Ectodermal cell (in vitro differentiated cells): ENCODE data around the gene C10orf90.

Experiments used
- H3K27ac ChIP-seq: 2 replicates; pipeline ENCODE4 v1.7.0; 2013; ENCODE audit warnings: mild to moderate bottlenecking, low read depth, low read length; ENCODE audit not compliant: insufficient read depth, poor library complexity, severe bottlenecking
- H3K27me3 ChIP-seq: 2 replicates; pipeline ENCODE4 v1.7.0; 2013; ENCODE audit warnings: mild to moderate bottlenecking, low read length; ENCODE audit not compliant: insufficient read depth, control insufficient read depth, poor library complexity, severe bottlenecking
- H3K36me3 ChIP-seq: one replicate; pipeline ENCODE4 v1.7.0; 2013; ENCODE audit warnings: low read length; ENCODE audit not compliant: control insufficient read depth, insufficient read depth
- H3K4me1 ChIP-seq: one replicate; pipeline ENCODE4 v1.7.0; 2013; ENCODE audit warnings: low read length; ENCODE audit not compliant: control insufficient read depth, insufficient read depth
- H3K4me3 ChIP-seq: 2 replicates; pipeline ENCODE4 v1.7.0; 2013; ENCODE audit warnings: low read depth, low read length, control low read depth; ENCODE audit not compliant: insufficient read depth
- H3K9me3 ChIP-seq: 2 replicates; pipeline ENCODE4 v1.7.0; 2013; ENCODE audit warnings: mild to moderate bottlenecking, low read length, moderate library complexity; ENCODE audit not compliant: control insufficient read depth
- WGBS, 2 experiments: methylation state at CpG; one replicate each; pipeline ENCODE4 v1.1.7; 2013; ENCODE audit warnings: missing lambda C conversion rate in 2 of 2; 5-methylcytosine and 5-hydroxymethylcytosine counted together

Gene C10orf90

DNA sequence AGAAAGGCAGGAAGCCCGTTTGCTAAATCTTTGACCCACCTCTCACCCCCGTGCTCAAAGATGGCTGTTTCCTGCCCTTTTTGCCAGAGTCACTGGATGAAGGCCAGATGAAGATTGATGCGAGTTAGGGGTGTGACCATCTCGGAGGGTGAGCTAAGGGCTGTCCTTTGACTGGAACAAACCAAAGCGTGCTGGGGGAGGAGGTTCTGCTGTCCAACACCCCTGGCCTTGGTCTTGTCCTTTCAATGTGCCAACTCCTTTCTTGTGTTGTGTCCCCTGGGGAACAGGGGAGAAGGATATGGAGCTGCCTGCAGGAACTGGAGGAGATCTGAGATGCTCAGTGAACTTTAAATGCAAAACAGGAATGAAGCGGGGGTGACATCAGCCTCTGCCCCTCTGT lies 191.9 kb downstream of the C10orf90 start:
- peaks cover 4% of the 10 kb centered on the region for H3K4me1 ChIP-seq
- 86 to 88% methylated on average over 6 of the region's 6 CpGs for WGBS, 2 experiments
- no peaks in the 10 kb centered on the region for H3K27me3 ChIP-seq
- no peak overlapping the region for H3K4me3 ChIP-seq
- no peaks in the 10 kb centered on the region for H3K9me3 ChIP-seq
- no peak overlapping the region for H3K27ac ChIP-seq
- H3K36me3 ChIP-seq = no peaks in the 10 kb centered on the region

DNA sequence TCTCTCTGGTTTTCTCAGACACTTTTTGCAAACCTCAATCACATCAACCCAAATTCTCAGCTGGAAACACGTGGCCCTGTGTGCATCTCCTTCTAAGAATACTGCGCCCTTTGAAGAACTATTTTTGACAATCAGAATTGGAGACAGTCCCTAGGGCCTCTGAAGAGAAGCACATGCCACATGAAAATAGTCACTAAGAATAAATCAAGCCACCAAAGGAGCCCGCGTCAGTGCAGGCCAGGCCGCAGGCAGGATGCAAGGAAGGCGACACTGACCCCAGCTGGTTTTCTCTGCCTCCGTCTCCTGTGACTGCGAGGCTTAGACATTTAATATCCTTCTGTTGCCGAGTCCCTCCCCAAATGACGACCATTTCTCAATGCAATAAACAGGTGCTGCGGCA lies 194.2 kb downstream of the C10orf90 start:
- no peak overlapping the region for H3K4me3 ChIP-seq
- peaks cover 4% of the 10 kb centered on the region for H3K4me1 ChIP-seq
- H3K36me3 ChIP-seq = no peaks in the 10 kb centered on the region
- H3K27me3 ChIP-seq = no peaks in the 10 kb centered on the region
- WGBS, 2 experiments = 81 to 84% methylated on average over 11 of the region's 11 CpGs
- H3K9me3 ChIP-seq = no peaks in the 10 kb centered on the region
- no peak overlapping the region for H3K27ac ChIP-seq

DNA sequence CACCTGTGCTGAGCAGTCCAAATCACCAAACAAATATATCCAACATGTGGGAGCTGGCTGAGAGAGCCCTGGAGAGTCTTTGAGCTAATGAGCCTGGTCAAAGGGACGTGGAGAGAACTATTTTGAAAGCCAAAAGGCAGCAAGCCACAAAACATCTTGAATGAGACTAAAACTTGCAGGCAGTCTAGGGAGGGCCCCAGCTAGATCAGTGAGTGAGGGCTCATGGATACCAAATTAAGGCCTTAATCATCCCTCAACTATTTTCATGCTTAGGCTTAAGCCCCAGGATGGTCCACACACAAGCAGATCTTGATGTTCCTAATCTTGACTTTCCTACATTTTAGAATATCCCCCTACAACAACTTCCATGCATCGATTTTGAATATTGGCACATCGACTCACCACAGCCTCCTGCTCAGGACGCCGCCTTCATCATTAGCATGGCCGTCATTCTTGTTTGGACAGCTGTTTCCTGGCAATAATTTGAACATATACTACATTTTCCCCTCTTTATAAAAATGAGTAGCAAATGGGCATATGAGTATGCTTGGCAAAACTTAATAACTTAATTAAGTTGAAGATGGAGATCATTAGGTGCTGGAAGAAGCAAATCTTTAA lies 195.3 kb downstream of the C10orf90 start:
- WGBS, 2 experiments = 90 to 95% methylated on average over 6 of the region's 6 CpGs

DNA sequence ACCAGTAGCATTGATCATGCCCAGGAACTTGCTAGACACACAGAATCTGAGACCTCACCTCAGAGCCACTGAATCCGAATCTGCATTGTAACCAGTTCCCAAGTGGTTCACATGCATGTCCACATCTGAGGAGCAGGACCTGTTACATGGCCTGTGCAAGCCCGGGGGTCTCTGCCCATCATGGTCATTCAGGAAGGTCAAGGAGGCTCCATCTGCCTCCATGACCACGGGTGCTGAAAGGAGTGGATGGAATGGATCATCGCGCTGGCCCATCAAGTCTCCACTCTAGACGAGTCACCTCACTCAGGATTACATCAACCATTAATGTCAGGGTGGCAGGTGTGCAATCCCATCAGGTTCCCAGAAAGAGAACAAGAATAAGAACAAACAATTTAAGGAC lies 196.5 kb downstream of the C10orf90 start:
- Histone ChIP-seq H3K36me3 (no peaks in the 10 kb centered on the region), H3K9me3 (no peaks in the 10 kb centered on the region), H3K4me1 (peaks cover 4% of the 10 kb centered on the region), H3K27me3 (no peaks in the 10 kb centered on the region), H3K4me3 (no peak overlapping the region), H3K27ac (no peak overlapping the region)
- 93 to 96% methylated on average over 6 of the region's 6 CpGs for WGBS, 2 experiments

More for the DNA sequence above, 195.3 kb downstream of the C10orf90 start:
- no peaks in the 10 kb centered on the region for H3K9me3 ChIP-seq
- H3K36me3 ChIP-seq = no peaks in the 10 kb centered on the region
- H3K4me3 ChIP-seq = no peak overlapping the region
- H3K27ac ChIP-seq = no peak overlapping the region
- H3K27me3 ChIP-seq = no peaks in the 10 kb centered on the region
- H3K4me1 ChIP-seq = peaks cover 4% of the 10 kb centered on the region

GRCh38 chr10:126470991-126471390 lies 199.5 kb downstream of the C10orf90 start:
- 83 to 89% methylated on average over 8 of the region's 8 CpGs for WGBS, 2 experiments

DNA sequence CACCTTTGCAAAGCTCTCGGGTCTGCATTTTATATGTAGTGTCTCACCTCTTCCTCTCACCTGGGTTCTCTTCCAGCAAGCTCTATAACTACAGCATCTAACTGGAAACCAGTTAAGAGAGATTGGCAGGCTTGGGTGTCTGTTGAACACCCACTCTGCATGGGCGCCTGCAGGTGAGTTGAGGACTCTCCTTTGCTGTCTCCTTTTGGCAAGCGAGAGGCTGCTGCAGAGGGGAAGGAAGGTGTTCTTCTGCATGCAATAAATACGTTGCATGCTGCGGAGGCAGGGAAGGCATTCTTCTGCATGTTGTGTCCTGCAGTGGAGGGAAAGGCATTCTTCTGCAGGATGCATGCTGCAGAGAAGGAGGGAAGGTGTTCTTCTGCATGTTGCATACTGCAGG lies 200.8 kb downstream of the C10orf90 start:
- H3K4me3 ChIP-seq = no peak overlapping the region
- H3K27ac ChIP-seq = no peak overlapping the region
- H3K9me3 ChIP-seq = no peaks in the 10 kb centered on the region
- H3K27me3 ChIP-seq = no peaks in the 10 kb centered on the region
- 93% methylated on average over 5 of the region's 5 CpGs for WGBS, 2 experiments
- no peaks in the 10 kb centered on the region for H3K36me3 ChIP-seq
- H3K4me1 ChIP-seq = no peaks in the 10 kb centered on the region

More at GRCh38 chr10:126470991-126471390, 199.5 kb downstream of the C10orf90 start:
- H3K27me3 ChIP-seq = no peaks in the 10 kb centered on the region
- H3K27ac ChIP-seq = no peak overlapping the region
- no peak overlapping the region for H3K4me3 ChIP-seq
- no peaks in the 10 kb centered on the region for H3K36me3 ChIP-seq
- no peaks in the 10 kb centered on the region for H3K9me3 ChIP-seq
- peaks cover 1% of the 10 kb centered on the region for H3K4me1 ChIP-seq

GRCh38 chr10:126468876-126469643 lies 201.4 kb downstream of the C10orf90 start:
- Histone ChIP-seq H3K27ac (no peak overlapping the region), H3K27me3 (no peaks in the 10 kb centered on the region), H3K36me3 (no peaks in the 10 kb centered on the region), H3K4me3 (no peak overlapping the region), H3K4me1 (no peaks in the 10 kb centered on the region), H3K9me3 (no peaks in the 10 kb centered on the region)
- WGBS, 2 experiments = 86 to 88% methylated on average over 4 to 5 of the region's 5 CpGs

- Histone ChIP-seq H3K4me3 (no peak overlapping the region), H3K27ac (no peak overlapping the region), H3K27me3 (no peaks in the 10 kb centered on the region), H3K36me3 (no peaks in the 10 kb centered on the region), H3K9me3 (no peaks in the 10 kb centered on the region), H3K4me1 (no peaks in the 10 kb centered on the region)
- WGBS, 2 experiments = 87 to 92% methylated on average over 4 of the region's 4 CpGs
These were observed 202.0 kb downstream of the C10orf90 start for GRCh38 chr10:126468467-126468866.

GRCh38 chr10:126465771-126466170 lies 204.7 kb downstream of the C10orf90 start:
- 79 to 80% methylated on average over 1 of the region's 1 CpG for WGBS, 2 experiments

GRCh38 chr10:126463286-126463685 lies 207.2 kb downstream of the C10orf90 start:
- no peaks in the 10 kb centered on the region for H3K27me3 ChIP-seq
- H3K9me3 ChIP-seq = no peaks in the 10 kb centered on the region
- WGBS, 2 experiments = 92% methylated on average over 11 of the region's 11 CpGs
- H3K4me1 ChIP-seq = no peaks in the 10 kb centered on the region
- no peak overlapping the region for H3K27ac ChIP-seq
- H3K36me3 ChIP-seq = no peaks in the 10 kb centered on the region
- no peak overlapping the region for H3K4me3 ChIP-seq

More at GRCh38 chr10:126465771-126466170, 204.7 kb downstream of the C10orf90 start:
- Histone ChIP-seq H3K36me3 (no peaks in the 10 kb centered on the region), H3K4me3 (no peak overlapping the region), H3K27me3 (no peaks in the 10 kb centered on the region), H3K27ac (no peak overlapping the region), H3K4me1 (no peaks in the 10 kb centered on the region), H3K9me3 (no peaks in the 10 kb centered on the region)
